ENCODE data around the gene DAPK1.

- TF ChIP-seq CTCF (IDR thresholded peaks at IDR 0.05; ENCODE audit: extremely low read depth in 1 of 2, insufficient read depth in 1 of 2, low read depth in 1 of 2, low read length in 2 of 2) (no peak), JUN (IDR thresholded peaks at IDR 0.05; ENCODE audit: borderline replicate concordance, insufficient read depth, insufficient read length, low read depth) (no peak), GATA2 (IDR thresholded peaks at IDR 0.05; ENCODE audit: insufficient read depth, insufficient read length, low read depth, low read length) (no peak), POLR2A (IDR thresholded peaks at IDR 0.05; ENCODE audit: low read depth, low read length) (no peak), EZH2 (IDR thresholded peaks at IDR 0.05; ENCODE audit: borderline replicate concordance, low read depth, low read length, severe bottlenecking) (no peak)
These were observed 185.0 kb downstream of the DAPK1 start for GRCh38 chr9:87682618-87683017.
